SK-N-SH (cell line): Measurements from ENCODE around the gene CDK5R2. TPM values are rescaled to one million over a fixed set of nuclear protein-coding genes. Genes with fewer than 3 reads are reported as not detected.

Source experiments
- CTCF ChIA-PET: fragments of 300-600, 350-600 bp; formaldehyde crosslinking; extraction: SDS; loops from one replicate; lab custom pipeline; 2021; lab: Yijun Ruan, JAX
- POLR2A ChIA-PET: fragments of 350-600 bp; sonication (Branson Sonifier 250); formaldehyde crosslinking; extraction: SDS; loops from one replicate; lab custom pipeline; 2020; ENCODE audit warnings: antibody characterized with exemption, inconsistent platforms; lab: Yijun Ruan, JAX
- DNase-seq: peaks from one replicate; pipeline ENCODE4 v3.0.0; 2012
- H2AFZ ChIP-seq: fragments of 200-600 bp; sonication (generic); 2 replicates; pipeline ENCODE4 v1.8.1; 2016; ENCODE audit warnings: antibody characterized with exemption, mild to moderate bottlenecking, low read depth
- H3F3A ChIP-seq: fragments of 200-600 bp; sonication (generic); replicated peaks from 2 replicates; pipeline ENCODE3; 2016; ENCODE audit warnings: antibody characterized with exemption, mild to moderate bottlenecking; ENCODE audit not compliant: insufficient read depth
- H3K27ac ChIP-seq, 2 experiments: fragments of 200-500 bp in 1 of 2; fragments of 200-600 bp in 1 of 2; sonication (Bioruptor generic) in 1 of 2; sonication (generic), shearing (Covaris generic) in 1 of 2; 2 replicates each; pipeline versions ENCODE4 v1.5.1 to v1.6.1; 2014 to 2016; ENCODE audit warnings: low read depth in 2 of 2, inconsistent platforms in 1 of 2, low read length in 1 of 2, mild to moderate bottlenecking in 1 of 2, mixed read lengths in 1 of 2
- H3K27me3 ChIP-seq: fragments of 200-600 bp; sonication (generic), shearing (Covaris generic); 2 replicates; pipeline ENCODE4 v1.6.1; 2016; ENCODE audit warnings: mixed run types; ENCODE audit not compliant: insufficient read depth
- H3K36me3 ChIP-seq, 2 experiments: fragments of 200-500 bp in 1 of 2; fragments of 200-600 bp in 1 of 2; sonication (Bioruptor generic) in 1 of 2; sonication (generic) in 1 of 2; replicated peaks in 1 of 2; 2 replicates each; pipeline versions ENCODE3 to v1.5.1; 2014 to 2016; ENCODE audit warnings: low read length in 1 of 2, mild to moderate bottlenecking in 1 of 2; ENCODE audit not compliant: insufficient read depth in 2 of 2, control insufficient read depth in 1 of 2
- H3K4me1 ChIP-seq, 2 experiments: fragments of 200-500 bp in 1 of 2; fragments of 200-600 bp in 1 of 2; sonication (Bioruptor generic) in 1 of 2; sonication (generic), shearing (Covaris generic) in 1 of 2; 2 replicates each; pipeline versions ENCODE4 v1.5.1 to v1.6.1; 2014 to 2016; ENCODE audit warnings: low read depth in 1 of 2, low read length in 1 of 2, mixed run types in 1 of 2; ENCODE audit not compliant: insufficient read depth in 2 of 2, control insufficient read depth in 1 of 2
- H3K4me2 ChIP-seq: fragments of 200-600 bp; sonication (generic), shearing (Covaris generic); 2 replicates; pipeline ENCODE4 v1.6.1; 2017; ENCODE audit warnings: mixed run types
- H3K4me3 ChIP-seq, 2 experiments: fragments of 200-500 bp in 1 of 2; fragments of 200-600 bp in 1 of 2; sonication (Bioruptor generic) in 1 of 2; sonication (generic), shearing (Covaris generic) in 1 of 2; 2 replicates each; pipeline versions ENCODE4 v1.5.1 to v1.8.1; 2014 to 2016; ENCODE audit warnings: low read depth in 2 of 2, inconsistent platforms in 1 of 2, low read length in 1 of 2, mild to moderate bottlenecking in 1 of 2, mixed read lengths in 1 of 2, moderate library complexity in 1 of 2
- H3K79me2 ChIP-seq: fragments of 200-600 bp; sonication (generic); 2 replicates; pipeline ENCODE4 v1.8.1; 2017; ENCODE audit warnings: mild to moderate bottlenecking; ENCODE audit not compliant: insufficient read depth
- H3K9ac ChIP-seq: fragments of 200-600 bp; sonication (generic); 2 replicates; pipeline ENCODE4 v1.6.1; 2017; ENCODE audit warnings: mixed run types
- H3K9me2 ChIP-seq: fragments of 200-600 bp; sonication (generic); 2 replicates; pipeline ENCODE4 v1.6.1; 2017; ENCODE audit warnings: mixed run types
- H3K9me3 ChIP-seq: fragments of 200-600 bp; sonication (generic); 2 replicates; pipeline ENCODE4 v1.6.1; 2017; ENCODE audit warnings: mixed run types, mild to moderate bottlenecking, moderate library complexity
- H4K20me1 ChIP-seq: fragments of 200-600 bp; sonication (generic); 2 replicates; pipeline ENCODE4 v1.6.1; 2017; ENCODE audit warnings: mild to moderate bottlenecking, mixed run types; ENCODE audit not compliant: insufficient read depth
- CHD2 ChIP-seq: fragments of 150-350 bp; IDR thresholded peaks from 2 replicates; pipeline ENCODE4 v1.6.1; 2018; ENCODE audit warnings: low read length; ENCODE audit not compliant: partially characterized antibody
- EP300 ChIP-seq, 2 experiments: IDR thresholded peaks; 2 replicates each; pipeline versions ENCODE4 v1.4.0 to v1.6.1; 2012; ENCODE audit warnings: borderline replicate concordance in 1 of 2, low read depth in 1 of 2, low read length in 1 of 2
- GATA2 ChIP-seq: sonication (generic); formaldehyde crosslinking; IDR thresholded peaks from 2 replicates; pipeline ENCODE4 v1.5.0; 2020; ENCODE audit warnings: mild to moderate bottlenecking, missing genetic modification reagents
- NRF1 ChIP-seq: IDR thresholded peaks from 2 replicates; pipeline ENCODE4 v1.6.1; 2012; ENCODE audit warnings: low read depth, mild to moderate bottlenecking, low read length
- RAD21 ChIP-seq: IDR thresholded peaks from 2 replicates; pipeline ENCODE4 v1.6.1; 2012; ENCODE audit warnings: mild to moderate bottlenecking, low read length
- RCOR1 ChIP-seq: fragments of 150-350 bp; IDR thresholded peaks from 2 replicates; pipeline ENCODE4 v1.6.1; 2017; ENCODE audit warnings: antibody characterized with exemption, low read length
- SMC3 ChIP-seq: IDR thresholded peaks from 2 replicates; pipeline ENCODE4 v1.6.1; 2012; ENCODE audit warnings: low read depth, low read length, improper control_type of control experiment
- TAF1 ChIP-seq: IDR thresholded peaks from 2 replicates; pipeline ENCODE4 v1.6.1; 2012; ENCODE audit warnings: low read depth, mild to moderate bottlenecking, low read length, moderate library complexity, borderline replicate concordance
- TCF12 ChIP-seq: IDR thresholded peaks from 2 replicates; pipeline ENCODE4 v1.4.0; 2012
- WGBS: methylation state at CpG from one replicate; pipeline ENCODE4 v1.1.6; 2017; ENCODE audit warnings: low lambda C conversion rate; 5-methylcytosine and 5-hydroxymethylcytosine counted together
- polyA plus RNA-seq, 3 experiments: library from polyadenylated mRNA; depleted of rRNA; stranded (reverse); fragments of >200 nt; gene quantifications; 2 replicates each; pipeline ENCODE4 v1.2.3, GENCODE V29; 2012
- TF ChIP-seq, protein P1 (sequence below): fragments of 200-600 bp; sonication (generic); IDR thresholded peaks from 2 replicates; pipeline ENCODE4 v1.6.1; 2017; ENCODE audit warnings: antibody characterized with exemption, mild to moderate bottlenecking, moderate library complexity

CDK5R2 gene
- polyA plus RNA-seq, 1 of the 3 experiments (the other 2 are of a cell fraction) = 0.26 TPM

DNA sequence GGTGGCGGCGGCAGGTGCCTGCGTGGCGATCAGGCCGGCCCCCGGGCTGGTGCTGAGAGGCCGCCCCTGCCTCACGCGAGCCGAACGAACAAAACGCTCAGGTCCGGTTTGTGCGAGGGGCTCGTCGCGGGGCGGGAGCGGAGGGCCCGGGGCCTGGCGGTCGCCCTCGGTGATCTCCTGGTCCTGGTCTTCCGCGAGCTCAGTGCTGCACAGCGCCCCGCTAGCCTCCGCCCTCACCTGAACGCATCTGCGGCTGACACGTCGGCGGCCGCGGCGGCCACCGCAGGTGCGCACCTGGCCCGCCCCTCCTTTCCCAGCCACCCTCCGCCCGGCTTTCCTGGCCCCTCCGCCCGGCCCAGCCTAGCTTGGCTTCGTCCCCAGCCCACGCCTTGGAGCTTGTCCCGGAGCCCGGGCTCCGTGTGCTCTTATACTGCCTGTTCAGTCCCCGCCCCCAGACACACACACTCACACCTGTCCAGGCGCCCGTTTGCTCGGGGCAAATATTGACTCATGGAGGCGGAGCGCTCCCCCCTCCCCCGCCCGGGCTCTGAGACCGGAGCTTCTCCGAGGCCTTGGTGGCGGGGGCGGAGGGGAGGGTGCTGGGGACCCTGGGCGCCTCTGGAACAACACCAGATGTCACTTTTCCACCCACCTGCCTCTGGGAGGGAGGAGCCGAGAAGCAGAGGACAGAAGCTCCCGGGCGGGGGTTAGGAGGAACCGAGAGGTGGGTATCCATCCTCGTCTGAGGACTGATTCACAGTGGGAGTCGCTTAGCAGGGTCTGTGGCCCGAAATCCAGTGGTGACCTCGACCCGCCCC is 42.3 kb downstream of the CDK5R2 start:
- no peaks in the 10 kb centered on the region for H3K9me3 ChIP-seq
- H4K20me1 ChIP-seq = no peaks in the 10 kb centered on the region
- TF ChIP-seq TCF12 (no peak), GATA2 (CRISPR knock-in tag) (0 out of 2 replicates have a peak, but pooled peaks have one; percentile 11), EP300 (IDR thresholded peaks at IDR 0.05; ENCODE audit: borderline replicate concordance in 1 of 2, low read depth in 1 of 2, low read length in 1 of 2) (0 out of 4 replicates have a peak, but pooled peaks of 1 of the 2 experiments have one; percentile 3)
- TF ChIP-seq, all 33 proteins: peak for 2
- Histone ChIP-seq H3K79me2 (no peaks in the 10 kb centered on the region), H3F3A (no peaks in the 10 kb centered on the region), H3K27me3 (peaks cover 18% of the 10 kb centered on the region; the same call in 1 of the 2 replicates), H3K9ac (no peak overlapping the region), H3K9me2 (no peaks in the 10 kb centered on the region), H3K4me2 (no peak overlapping the region), H3K27ac (peak overlapping the region in 1 of 2 experiments; percentile 99; a peak in 2 of 4 replicates), H2AFZ (no peak overlapping the region), H3K36me3 (no peaks in the 10 kb centered on the region), H3K4me3 (peak overlapping the region in 1 of 2 experiments; percentile 51; a peak in 1 of 4 replicates), H3K4me1 (peaks cover 0 to 68% of the 10 kb centered on the region in 2 experiments; a peak in 2 of 4 replicates)
- WGBS = 83% methylated on average over 46 of the region's 70 CpGs
- POLR2A ChIA-PET = interaction anchor here (0.7 to 2.4 kb wide), 8 partner anchors 9 to 103 kb away, joined by 3 to 9 read pairs (median 4); partner anchors contain the start of genes CRYBA2 and FEV
- DNase-seq = peak; percentile 50
- CTCF ChIA-PET = interaction anchor here (0.5 to 12.8 kb wide), 53 partner anchors 8 to 507 kb away, joined by 3 to 258 read pairs (median 5); partner anchors contain the start of genes CFAP65, CRYBA2, FEV and WNT10A

DNA sequence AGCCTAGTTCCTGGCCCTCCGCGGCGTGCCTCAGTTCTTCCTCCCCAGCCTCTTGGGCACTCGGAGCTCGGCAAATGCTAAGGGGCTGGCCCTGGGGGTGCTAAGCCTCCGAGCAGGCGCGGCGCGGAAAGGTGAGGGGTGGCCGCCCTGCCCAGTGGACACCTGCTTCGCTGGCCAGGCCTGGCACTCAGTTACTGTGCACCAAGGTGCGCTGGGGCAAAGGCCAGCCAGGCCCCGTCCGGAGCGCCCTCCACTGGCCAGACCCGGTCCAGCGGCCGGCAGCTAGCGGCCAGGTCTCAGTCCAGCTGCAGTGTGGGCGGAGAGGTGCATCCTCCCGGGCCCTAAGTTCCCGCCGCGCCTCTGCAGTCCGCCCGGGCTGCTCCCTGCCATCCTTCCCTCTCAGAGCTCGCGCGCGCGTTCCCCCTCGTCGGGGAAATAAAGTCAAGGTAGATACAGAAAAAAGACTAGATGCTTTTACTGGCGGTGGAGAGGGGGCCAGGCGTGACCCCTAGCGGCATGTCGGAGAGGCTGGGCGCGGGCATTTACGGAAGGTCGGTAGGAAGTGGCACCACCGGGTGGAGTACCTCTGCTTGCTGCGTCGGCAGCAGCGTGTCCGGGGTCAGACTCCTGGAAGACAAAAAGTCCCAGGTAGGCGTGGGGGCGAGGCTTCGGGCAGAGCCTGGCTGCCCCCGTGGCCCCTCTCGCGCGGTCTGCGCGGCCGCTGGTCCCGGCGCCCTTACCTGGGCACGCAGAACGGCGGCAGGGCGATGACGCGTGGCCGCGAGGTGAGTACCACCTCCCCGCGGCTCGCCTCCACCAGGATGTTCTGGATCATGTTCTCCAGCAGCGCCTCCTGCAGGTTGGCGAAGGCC is 43.2 kb downstream of the CDK5R2 start:
- TF ChIP-seq, protein P1, sequence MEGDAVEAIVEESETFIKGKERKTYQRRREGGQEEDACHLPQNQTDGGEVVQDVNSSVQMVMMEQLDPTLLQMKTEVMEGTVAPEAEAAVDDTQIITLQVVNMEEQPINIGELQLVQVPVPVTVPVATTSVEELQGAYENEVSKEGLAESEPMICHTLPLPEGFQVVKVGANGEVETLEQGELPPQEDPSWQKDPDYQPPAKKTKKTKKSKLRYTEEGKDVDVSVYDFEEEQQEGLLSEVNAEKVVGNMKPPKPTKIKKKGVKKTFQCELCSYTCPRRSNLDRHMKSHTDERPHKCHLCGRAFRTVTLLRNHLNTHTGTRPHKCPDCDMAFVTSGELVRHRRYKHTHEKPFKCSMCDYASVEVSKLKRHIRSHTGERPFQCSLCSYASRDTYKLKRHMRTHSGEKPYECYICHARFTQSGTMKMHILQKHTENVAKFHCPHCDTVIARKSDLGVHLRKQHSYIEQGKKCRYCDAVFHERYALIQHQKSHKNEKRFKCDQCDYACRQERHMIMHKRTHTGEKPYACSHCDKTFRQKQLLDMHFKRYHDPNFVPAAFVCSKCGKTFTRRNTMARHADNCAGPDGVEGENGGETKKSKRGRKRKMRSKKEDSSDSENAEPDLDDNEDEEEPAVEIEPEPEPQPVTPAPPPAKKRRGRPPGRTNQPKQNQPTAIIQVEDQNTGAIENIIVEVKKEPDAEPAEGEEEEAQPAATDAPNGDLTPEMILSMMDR = peak; percentile 35; the same call in 1 of the 2 replicates
- TF ChIP-seq CHD2 (peak; percentile 56), RCOR1 (0 out of 2 replicates have a peak, but pooled peaks have one; percentile 8), RAD21 (peak; percentile 66), SMC3 (peak; percentile 67; the same call in 1 of the 2 replicates), TAF1 (no peak), NRF1 (no peak)
- Histone ChIP-seq H3K79me2 (no peaks in the 10 kb centered on the region), H3K4me2 (peak overlapping the region; percentile 56; the same call in 1 of the 2 replicates), H3K36me3 (no peaks in the 10 kb centered on the region), H3K9me2 (no peaks in the 10 kb centered on the region), H3F3A (no peaks in the 10 kb centered on the region), H3K9me3 (no peaks in the 10 kb centered on the region), H2AFZ (peak overlapping the region; percentile 37; the same call in 1 of the 2 replicates), H3K27me3 (peaks cover 18% of the 10 kb centered on the region; the same call in 1 of the 2 replicates), H3K4me1 (peaks cover 0 to 60% of the 10 kb centered on the region in 2 experiments; a peak in 2 of 4 replicates), H4K20me1 (no peaks in the 10 kb centered on the region), H3K4me3 (peak overlapping the region; percentile 51 to 54), H3K9ac (no peak overlapping the region), H3K27ac (peak overlapping the region in 1 of 2 experiments; percentile 99; a peak in 2 of 4 replicates)
- peak; percentile 89 for DNase-seq
- CTCF ChIA-PET = interaction anchor here (0.6 to 12.8 kb wide), 60 partner anchors 9 to 506 kb away, joined by 3 to 258 read pairs (median 5); partner anchors contain the start of genes CFAP65, CRYBA2, FEV and WNT10A
- POLR2A ChIA-PET = interaction anchor here (0.8 to 2.4 kb wide), 9 partner anchors 10 to 173 kb away, joined by 3 to 9 read pairs (median 4); partner anchors contain the start of genes CRYBA2 and FEV
- WGBS = 2% methylated on average over 18 of the region's 72 CpGs
